SW480 (cell line): ENCODE measurements around the gene TMEM79.
"Not testable (repeated sequence)": the region's sequence is repeated elsewhere in the genome, so short reads cannot be mapped to it uniquely, and the experiment has no call there.

Experiments used
- DNase-seq: peaks from one replicate; pipeline ENCODE4 v3.0.0-alpha.2; 2016; ENCODE audit warnings: low spot score

TMEM79 gene

DNA sequence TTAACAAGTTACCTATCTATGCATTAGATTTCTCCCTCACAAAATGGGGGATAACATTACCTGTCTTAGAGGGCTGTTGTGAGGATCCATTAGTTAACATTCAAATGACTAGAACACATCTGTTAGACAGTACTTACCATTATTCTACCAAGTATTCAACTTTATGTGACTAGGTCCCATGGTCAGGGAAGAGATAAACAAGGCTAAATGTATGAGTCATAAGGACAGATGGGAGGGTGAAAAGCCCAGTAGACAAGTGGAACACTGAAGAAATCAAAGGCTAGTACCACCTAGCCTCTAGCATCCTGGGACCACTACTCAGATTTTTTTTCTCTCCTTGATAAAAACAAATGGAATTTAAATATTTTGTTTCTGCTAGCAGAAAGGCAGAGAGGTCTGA is 24.0 kb downstream of the TMEM79 start:
- no peak for DNase-seq

DNA sequence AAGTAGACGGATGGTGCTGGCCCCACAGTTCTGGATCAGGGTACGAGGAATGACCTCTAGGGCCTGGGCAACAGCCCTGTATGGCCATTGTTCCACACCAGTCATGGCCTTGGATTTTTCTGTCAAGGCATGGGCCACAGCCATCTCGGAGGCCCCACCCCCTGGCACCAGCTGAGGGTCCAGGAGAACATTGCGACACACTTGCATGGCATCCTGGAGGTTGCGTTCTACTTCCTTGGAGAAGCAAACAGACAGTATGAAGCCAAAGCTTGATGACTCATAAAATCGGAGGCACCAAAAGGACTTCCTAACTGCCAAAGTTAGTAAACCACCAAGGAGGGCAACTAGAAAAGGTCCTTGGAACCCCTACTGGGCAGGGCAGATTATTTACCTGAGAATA is 26.8 kb downstream of the TMEM79 start:
- DNase-seq: no peak

DNA sequence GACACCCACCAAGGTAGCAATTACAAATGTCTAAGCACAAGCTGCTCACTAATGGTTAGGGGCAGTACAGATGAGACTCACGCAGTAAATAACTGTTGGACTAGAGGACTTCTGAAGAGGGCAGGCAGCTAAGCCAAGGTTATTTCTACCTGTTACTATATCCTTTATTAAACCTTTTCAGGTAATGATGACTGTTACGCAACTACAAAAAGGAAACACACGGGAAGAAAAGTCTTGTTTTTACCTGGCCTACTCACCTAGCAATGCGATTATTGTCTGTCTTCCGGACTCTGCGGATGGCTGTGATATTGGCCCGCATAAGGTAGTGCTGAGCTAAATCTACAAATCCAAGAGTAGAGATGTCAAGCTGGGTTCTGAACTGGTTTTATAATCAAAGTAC is 32.8 kb downstream of the TMEM79 start:
- DNase-seq: no peak

DNA sequence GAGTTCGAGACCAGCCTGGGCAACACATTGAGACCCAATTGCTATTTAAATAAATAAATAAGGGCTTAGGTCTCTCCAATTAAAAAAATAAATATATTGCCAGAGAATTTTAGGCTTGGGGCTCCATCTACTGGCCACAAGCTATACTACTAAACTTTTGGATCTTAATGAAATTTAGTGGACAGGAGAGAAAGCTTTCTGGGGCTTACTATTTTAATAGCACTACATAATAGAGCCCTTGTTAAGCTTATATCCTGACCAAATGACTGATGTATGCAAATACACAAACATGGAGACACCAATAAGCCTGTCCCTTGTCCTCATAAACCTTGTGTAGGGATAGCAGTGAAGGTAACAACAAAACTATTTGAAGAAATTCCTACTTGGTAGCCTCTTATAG is 35.5 kb downstream of the TMEM79 start:
- DNase-seq: peak; percentile 46

DNA sequence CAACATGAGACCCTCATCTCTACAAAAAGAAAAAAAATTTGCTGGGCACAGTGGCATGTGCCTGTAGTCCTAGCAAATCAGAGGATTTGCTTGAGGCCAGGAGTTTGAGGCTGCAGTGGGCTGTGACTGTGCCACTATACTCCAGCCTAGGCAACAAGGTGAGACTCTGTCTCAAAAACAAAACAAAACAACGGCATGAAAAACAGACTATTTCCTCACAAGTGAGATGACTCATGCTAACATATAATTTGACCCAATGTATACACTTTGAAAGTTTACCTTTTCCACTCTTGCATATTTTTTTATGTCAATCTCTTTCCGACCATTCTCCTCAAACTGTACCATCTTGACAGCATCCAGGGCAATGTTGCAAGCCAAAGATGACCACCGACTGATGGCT is 36.4 kb downstream of the TMEM79 start:
- DNase-seq: no peak

DNA sequence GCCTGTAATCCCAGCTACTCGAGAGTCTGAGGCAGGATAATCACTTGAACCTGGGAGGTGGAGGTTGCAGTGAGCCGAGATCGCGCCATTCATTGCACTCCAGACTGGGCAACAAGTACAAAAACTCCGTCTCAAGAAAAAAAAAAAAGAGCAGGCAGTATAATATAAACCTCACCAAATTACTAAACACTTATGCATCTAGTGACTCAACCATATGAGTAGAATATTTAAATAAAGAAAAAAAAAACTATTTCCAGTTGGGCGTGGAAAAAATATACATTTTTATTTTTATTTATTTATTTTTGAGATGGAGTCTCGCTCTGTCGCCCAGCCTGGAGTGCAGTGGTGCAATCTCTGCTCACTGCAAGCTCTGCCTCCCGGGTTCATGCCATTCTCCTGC is 39.1 kb downstream of the TMEM79 start:
- not testable (repeated sequence) for DNase-seq

DNA sequence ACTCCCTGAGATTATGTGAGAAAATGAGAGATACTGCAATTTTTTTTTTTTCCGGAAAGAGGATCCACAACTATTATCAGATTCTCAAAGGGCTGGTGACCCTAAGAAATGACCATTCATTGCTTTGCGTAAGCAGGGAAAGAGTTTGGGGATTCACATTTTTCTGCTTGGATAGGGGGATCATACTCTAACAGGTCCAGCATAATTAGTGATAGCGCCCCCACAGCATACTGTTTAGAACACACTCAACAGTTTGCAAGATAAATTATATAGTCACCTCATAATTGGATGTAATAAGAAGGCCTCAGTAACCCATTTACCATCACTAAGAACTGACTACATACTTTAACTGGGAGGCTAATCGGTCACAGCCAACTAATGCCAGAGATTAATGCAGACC is 52.1 kb downstream of the TMEM79 start:
- DNase-seq: no peak

DNA sequence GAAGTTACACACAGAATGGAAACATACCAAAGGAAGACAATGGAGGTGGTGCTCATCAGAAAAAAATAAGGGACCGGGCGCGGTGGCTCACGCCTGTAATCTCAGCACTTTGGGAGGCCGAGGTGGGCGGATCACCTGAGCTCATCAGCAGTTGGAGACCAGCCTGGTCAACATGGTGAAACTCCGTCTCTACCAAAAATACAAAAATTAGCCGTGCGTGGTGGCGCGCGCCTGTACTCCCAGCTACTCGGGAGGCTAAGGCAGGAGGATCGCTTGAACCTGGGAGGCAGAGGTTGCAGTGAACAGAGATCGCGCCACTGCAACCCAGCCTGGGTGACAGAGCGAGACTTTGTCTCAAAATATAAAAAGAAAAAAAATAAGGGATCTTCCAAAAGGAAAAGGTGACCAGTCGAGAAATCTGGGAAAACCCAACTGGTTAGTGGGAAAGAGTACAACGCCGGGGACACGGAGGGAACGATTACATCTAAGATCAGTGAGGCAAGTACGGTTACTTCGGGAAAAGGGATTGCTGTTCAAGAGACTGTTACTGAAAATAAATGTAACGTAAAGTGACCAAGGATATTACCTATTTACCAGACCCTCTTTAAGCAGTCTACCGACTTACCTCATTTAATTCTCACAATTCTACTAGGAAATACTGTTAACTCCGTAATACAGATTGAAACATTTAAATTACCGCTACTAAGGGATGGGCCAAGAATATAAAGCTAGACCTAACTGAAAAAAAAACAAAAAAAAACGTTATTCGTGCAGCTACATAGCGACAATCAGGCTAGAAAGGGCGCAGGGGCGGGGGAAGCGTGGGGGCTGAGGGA is 53.1 kb downstream of the TMEM79 start:
- no peak for DNase-seq

DNA sequence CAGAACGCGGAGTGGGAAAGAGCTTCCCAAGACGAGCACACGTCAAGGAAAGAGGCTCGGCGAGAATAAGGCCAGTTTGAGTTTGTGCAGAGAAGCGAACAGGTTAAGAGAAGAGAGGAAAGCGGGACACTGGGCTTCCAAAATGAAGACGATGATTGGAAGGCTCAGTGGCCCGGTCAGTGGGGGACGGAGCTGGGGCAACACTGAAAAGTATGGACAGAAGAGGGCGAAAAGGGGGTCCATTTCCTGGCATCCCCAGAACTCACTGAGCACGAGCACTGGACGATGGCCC is 53.7 kb downstream of the TMEM79 start:
- DNase-seq: no peak

DNA sequence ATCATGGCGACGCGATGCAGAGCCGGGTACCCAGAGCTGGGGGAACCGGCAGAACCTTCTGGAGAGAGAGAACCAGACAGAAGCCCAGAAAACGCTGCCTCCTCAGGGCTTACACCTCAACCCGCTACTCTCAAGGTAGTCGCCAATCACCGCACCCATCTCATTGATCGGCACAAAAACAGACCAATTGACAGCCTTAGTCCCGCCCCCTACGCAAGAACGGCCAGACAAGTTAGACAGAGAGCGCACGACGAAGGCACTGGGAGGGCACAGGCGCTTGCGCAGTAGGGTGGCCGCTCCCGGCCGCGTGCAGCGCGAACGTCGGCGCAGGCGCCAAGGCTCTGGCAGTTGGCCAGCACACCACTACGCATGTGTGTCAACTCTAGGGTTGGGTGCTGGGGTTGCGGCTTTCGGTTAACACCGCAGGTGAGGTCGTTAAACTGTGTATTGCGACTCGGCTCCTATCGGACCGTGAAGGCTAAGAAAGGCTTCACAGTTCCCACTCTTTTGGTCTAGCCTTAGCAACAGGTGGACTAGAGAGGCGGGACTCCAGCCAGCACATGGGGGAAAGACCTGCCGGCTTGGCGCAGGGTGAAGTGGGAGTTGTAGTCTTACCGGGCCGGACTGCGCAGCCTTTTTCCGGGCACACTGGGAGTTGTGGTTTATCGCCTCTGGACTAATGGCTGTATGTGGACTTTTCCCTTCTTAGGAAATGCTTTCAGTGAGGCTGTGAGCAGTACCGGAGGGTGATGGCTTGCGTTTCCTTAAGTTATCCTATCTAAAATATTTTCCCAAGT is 54.3 kb downstream of the TMEM79 start, which contains the start of the genes CCT3 and TSACC:
TSS of gene CCT3 (minus strand) at position 113 of the 797 bp plus-strand sequence. CDS start at position 5, 108 bp downstream.
TSS of gene TSACC (plus strand) at position 347 of the 797 bp plus-strand sequence. CDS start 1,232 bp downstream, outside the sequence.
- DNase-seq: peak; percentile 99
